GM06990 (cell line): Measurements from ENCODE around the gene ZNF331.
A peak's percentile ranks its signal among the peaks of the same experiment; 100 is the strongest.

Experiments used
- DNase-seq: peaks from one replicate; pipeline ENCODE4 v3.0.0-alpha.2; 2011; ENCODE audit not compliant: insufficient read length; ENCODE audit errors: extremely low read depth
- H3K27me3 ChIP-seq: replicated peaks from 2 replicates; pipeline ENCODE4 v1.6.0; 2011; ENCODE audit warnings: low read length; ENCODE audit not compliant: control insufficient read depth, insufficient read depth
- H3K36me3 ChIP-seq: 2 replicates; pipeline ENCODE4 v1.5.1; 2011; ENCODE audit warnings: low read length; ENCODE audit not compliant: control insufficient read depth, insufficient read depth
- H3K4me3 ChIP-seq: replicated peaks from 2 replicates; pipeline ENCODE4 v1.5.1; 2011; ENCODE audit warnings: low read depth, mild to moderate bottlenecking, control low read depth, low read length
- TF ChIP-seq, protein P1 (sequence below): IDR thresholded peaks from 2 replicates; pipeline ENCODE4 v1.5.1; 2011; ENCODE audit warnings: low read length, control low read depth, mild to moderate bottlenecking, inconsistent platforms; ENCODE audit not compliant: insufficient read depth, poor library complexity, severe bottlenecking

The ZNF331 gene

DNA sequence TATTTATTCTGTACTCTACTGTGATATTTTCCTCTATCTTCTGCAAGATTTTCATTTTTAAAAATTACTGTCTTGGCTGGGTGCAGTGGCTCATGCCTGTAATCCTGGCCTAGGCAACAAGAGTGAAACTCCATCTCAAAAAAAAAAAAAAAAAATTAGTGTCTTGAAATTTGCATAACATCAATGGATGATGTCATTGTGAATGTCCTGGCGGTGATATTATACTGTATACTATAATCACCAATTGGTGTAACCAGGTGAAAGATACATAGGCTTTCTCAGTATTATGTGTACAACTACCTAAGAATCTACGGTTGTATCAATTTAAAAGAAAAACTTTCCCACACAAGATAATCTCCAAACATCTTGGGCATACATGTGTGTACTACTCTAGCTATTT lies 15.2 kb downstream of the ZNF331 start:
- H3K4me3 ChIP-seq: peak overlapping the region; percentile 83; the same call in 1 of the 2 replicates
- H3K27me3 ChIP-seq: no peaks in the 10 kb centered on the region
- TF ChIP-seq, protein P1, sequence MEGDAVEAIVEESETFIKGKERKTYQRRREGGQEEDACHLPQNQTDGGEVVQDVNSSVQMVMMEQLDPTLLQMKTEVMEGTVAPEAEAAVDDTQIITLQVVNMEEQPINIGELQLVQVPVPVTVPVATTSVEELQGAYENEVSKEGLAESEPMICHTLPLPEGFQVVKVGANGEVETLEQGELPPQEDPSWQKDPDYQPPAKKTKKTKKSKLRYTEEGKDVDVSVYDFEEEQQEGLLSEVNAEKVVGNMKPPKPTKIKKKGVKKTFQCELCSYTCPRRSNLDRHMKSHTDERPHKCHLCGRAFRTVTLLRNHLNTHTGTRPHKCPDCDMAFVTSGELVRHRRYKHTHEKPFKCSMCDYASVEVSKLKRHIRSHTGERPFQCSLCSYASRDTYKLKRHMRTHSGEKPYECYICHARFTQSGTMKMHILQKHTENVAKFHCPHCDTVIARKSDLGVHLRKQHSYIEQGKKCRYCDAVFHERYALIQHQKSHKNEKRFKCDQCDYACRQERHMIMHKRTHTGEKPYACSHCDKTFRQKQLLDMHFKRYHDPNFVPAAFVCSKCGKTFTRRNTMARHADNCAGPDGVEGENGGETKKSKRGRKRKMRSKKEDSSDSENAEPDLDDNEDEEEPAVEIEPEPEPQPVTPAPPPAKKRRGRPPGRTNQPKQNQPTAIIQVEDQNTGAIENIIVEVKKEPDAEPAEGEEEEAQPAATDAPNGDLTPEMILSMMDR: no peak
- DNase-seq: no peak
- H3K36me3 ChIP-seq: no peaks in the 10 kb centered on the region

DNA sequence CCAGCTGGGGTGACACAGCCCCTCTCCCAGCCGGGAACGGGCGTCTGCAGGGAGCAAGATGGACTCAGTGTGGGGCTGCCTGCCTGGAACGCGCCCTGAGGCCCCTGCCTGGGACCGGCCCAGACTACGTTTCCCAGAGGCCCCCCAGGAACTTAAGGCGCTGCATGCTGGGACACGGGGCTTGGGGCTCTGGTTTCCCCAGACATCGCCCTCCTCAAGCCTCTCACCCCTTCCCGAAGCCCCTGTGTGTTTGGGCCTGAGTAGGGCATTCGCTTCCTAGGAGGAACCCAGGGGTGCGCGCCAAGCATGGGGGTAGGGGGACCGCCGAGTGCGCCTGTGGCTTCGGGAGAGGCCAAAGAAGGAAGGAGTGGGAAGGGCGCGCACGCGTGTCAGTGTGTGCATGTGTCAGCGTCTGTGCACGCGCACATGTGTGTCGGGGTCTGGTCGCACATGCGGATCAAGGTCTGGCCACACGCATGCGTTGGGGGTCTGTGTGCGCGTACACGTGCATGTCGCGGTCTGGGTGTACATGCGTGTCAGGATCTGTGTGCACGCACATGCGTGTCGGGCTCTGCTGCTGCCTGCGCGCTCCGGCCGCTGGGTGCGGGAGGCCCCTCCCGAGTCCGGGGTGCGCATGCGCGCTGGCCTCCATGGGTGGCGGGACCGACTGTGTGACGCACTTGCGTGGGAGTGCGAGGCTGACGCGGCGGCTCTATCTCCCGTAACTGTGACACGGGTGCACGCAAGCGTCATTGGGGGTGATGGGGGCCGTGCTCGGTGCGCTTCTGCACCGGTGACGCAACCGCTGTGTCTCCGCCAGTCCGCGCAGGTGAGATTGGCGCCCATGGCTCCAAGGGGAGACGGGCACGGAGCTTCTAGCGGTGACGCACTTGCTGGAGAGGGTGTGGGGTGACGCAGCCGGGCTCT lies 16.2 kb downstream of the ZNF331 start:
- peak; percentile 93 for DNase-seq
- TF ChIP-seq, protein P1: no peak
- no peaks in the 10 kb centered on the region for H3K36me3 ChIP-seq
- no peaks in the 10 kb centered on the region for H3K27me3 ChIP-seq
- H3K4me3 ChIP-seq: peak overlapping the region; percentile 83

DNA sequence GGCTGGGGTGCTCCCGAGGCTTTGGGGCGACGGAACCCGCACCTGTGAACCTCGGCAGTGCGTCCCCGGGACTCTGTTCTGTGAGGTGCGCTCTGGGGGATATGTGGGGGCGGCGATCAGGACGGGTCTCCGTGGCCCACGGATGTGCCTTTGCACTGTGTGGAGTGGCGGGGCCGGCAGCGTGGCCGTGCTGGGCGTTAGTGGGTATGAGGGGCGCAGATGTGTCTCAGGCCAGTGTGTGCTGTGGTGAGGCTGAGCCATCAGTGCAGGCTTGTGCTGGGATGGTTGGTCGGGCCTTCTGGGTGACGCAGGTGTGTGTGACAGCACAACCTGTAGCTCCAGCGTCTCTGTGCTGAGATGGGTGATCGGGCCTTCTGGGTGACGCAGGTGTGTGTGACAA lies 16.9 kb downstream of the ZNF331 start:
- Histone ChIP-seq H3K36me3 (no peaks in the 10 kb centered on the region), H3K4me3 (peak overlapping the region; percentile 83), H3K27me3 (no peaks in the 10 kb centered on the region)
- TF ChIP-seq, protein P1: no peak
- DNase-seq: no peak

DNA sequence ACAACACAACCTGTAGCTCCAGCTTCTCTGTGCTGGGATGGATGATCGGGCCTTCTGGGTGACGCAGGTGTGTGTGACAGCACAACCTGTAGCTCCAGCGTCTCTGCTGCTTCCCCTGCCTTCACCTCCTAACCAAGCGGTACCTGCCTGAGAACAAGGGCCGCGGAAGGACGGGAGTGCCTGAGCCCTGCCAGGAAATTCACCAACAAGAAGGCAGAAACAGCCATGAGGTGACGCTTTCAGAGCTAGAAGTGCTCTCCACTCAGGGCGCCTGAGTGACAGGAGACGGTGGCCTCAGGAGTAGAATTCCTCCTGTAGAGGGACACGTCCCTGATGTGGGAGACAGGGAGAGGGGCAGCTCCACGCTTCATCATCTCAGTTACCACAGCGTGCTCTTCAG lies 17.4 kb downstream of the ZNF331 start:
- Histone ChIP-seq H3K27me3 (no peaks in the 10 kb centered on the region), H3K4me3 (no peak overlapping the region; the same call in 1 of the 2 replicates), H3K36me3 (no peaks in the 10 kb centered on the region)
- DNase-seq: no peak
- TF ChIP-seq, protein P1: no peak

DNA sequence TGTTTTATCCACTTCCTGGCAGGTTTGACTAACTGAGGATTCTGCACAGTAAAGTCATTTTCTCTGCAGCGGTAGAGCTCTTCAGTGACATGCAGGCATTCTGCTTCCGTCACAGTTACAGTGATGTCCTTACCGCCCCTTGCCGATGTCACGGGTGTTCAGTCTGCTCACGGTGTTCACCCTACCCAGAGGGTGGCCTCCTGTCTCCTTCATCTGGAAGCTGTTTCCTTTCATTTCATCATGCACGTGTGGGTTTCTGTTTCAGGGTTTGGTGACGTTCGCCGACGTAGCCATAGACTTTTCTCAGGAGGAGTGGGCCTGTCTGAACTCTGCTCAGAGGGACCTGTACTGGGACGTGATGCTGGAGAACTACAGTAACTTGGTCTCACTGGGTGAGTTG lies 33.4 kb downstream of the ZNF331 start:
- DNase-seq: no peak
- peaks cover 6% of the 10 kb centered on the region for H3K36me3 ChIP-seq
- TF ChIP-seq, protein P1: no peak
- H3K4me3 ChIP-seq: no peak overlapping the region
- no peaks in the 10 kb centered on the region for H3K27me3 ChIP-seq
